PC-3 (cell line): Measurements from ENCODE around the gene MINDY3.
"Not testable (repeated sequence)": the region's sequence is repeated elsewhere in the genome, so short reads cannot be mapped to it uniquely, and the experiment has no call there.

ENCODE experiments used
- EZH2phosphoT487 ChIP-seq: fragments of 300-600 bp; sonication (generic); IDR thresholded peaks from 2 replicates; pipeline ENCODE4 v1.6.1; 2018; ENCODE audit warnings: mild to moderate bottlenecking, antibody characterized with exemption, low read length, borderline replicate concordance
- TF ChIP-seq, protein P1 (sequence below): fragments of 300-600 bp; sonication (generic); conservative IDR thresholded peaks from 2 replicates; pipeline ENCODE4 v1.5.1; 2017; ENCODE audit warnings: antibody characterized with exemption, low read depth, mild to moderate bottlenecking, low read length

GRCh38 chr10:15762239-15762638, 98.1 kb downstream of the MINDY3 start:
- TF ChIP-seq, protein P1, sequence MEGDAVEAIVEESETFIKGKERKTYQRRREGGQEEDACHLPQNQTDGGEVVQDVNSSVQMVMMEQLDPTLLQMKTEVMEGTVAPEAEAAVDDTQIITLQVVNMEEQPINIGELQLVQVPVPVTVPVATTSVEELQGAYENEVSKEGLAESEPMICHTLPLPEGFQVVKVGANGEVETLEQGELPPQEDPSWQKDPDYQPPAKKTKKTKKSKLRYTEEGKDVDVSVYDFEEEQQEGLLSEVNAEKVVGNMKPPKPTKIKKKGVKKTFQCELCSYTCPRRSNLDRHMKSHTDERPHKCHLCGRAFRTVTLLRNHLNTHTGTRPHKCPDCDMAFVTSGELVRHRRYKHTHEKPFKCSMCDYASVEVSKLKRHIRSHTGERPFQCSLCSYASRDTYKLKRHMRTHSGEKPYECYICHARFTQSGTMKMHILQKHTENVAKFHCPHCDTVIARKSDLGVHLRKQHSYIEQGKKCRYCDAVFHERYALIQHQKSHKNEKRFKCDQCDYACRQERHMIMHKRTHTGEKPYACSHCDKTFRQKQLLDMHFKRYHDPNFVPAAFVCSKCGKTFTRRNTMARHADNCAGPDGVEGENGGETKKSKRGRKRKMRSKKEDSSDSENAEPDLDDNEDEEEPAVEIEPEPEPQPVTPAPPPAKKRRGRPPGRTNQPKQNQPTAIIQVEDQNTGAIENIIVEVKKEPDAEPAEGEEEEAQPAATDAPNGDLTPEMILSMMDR: not testable (repeated sequence)
- not testable (repeated sequence) for TF ChIP-seq EZH2phosphoT487
